Measurements from ENCODE around the gene CAT.

The CAT gene

DNA sequence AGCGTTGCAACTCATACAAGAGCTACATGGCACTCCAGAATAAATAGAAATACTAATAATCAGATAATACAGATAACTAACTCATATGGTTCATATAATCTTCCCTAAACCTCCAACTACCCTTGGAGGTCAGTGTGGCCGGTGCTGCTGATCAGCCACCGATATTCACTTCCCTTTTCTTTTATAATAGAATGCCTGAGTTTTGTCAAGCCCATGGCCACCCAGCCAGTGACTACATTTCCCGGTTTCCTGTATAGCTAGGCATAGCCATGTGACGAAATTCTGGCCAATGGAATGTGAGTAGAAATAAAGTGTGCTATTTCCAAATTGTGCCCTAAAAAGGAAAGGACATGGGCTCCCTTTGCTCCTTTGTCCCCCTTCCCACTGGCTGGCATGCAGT is 5.9 kb upstream of the CAT start:
- no peaks in the 10 kb centered on the region for H3K9me3 ChIP-seq (ENCODE audit: low read length)
- H3K36me3 ChIP-seq (ENCODE audit: insufficient read depth, low read length): no peaks in the 10 kb centered on the region
- no peaks in the 10 kb centered on the region for H3K27me3 ChIP-seq (ENCODE audit: insufficient read depth, low read length)
- H3K4me3 ChIP-seq (ENCODE audit: low read length): no peak overlapping the region
- H2AFZ ChIP-seq (ENCODE audit: low read depth, low read length): no peak overlapping the region
- H3K4me1 ChIP-seq (ENCODE audit: insufficient read depth, low read length): no peaks in the 10 kb centered on the region

DNA sequence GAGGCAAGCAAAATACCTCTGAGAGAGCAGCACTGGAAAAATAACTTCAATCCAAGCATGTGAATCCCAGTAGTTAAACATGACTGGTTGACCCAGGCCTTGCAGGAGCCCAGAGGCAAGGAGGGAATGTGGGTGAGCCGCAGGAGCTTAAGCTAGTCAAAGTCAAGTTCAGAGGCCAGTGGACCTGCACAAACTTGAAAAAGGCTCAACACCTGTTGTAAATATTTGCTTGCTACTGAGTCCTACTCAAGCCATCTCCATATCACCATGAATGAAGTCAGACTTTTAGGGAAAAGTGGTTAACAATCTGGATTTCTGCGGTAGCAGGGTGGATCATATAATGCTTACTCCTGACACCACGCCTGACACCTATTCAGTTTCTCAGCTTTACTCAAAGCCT is 4.8 kb upstream of the CAT start:
- Histone ChIP-seq H2AFZ (ENCODE audit: low read depth, low read length) (no peak overlapping the region), H3K4me3 (ENCODE audit: low read length) (no peak overlapping the region), H3K27me3 (ENCODE audit: insufficient read depth, low read length) (no peaks in the 10 kb centered on the region), H3K4me1 (ENCODE audit: insufficient read depth, low read length) (no peaks in the 10 kb centered on the region), H3K9me3 (ENCODE audit: low read length) (no peaks in the 10 kb centered on the region), H3K36me3 (ENCODE audit: insufficient read depth, low read length) (no peaks in the 10 kb centered on the region)

- Histone ChIP-seq H3K4me3 (ENCODE audit: low read length) (no peak overlapping the region), H3K36me3 (ENCODE audit: insufficient read depth, low read length) (no peaks in the 10 kb centered on the region), H3K4me1 (ENCODE audit: insufficient read depth, low read length) (no peaks in the 10 kb centered on the region), H3K27me3 (ENCODE audit: insufficient read depth, low read length) (no peaks in the 10 kb centered on the region), H3K9me3 (ENCODE audit: low read length) (no peaks in the 10 kb centered on the region), H2AFZ (ENCODE audit: low read depth, low read length) (no peak overlapping the region)
These were observed 1.3 kb upstream of the CAT start for GRCh38 chr11:34437224-34438125.

DNA sequence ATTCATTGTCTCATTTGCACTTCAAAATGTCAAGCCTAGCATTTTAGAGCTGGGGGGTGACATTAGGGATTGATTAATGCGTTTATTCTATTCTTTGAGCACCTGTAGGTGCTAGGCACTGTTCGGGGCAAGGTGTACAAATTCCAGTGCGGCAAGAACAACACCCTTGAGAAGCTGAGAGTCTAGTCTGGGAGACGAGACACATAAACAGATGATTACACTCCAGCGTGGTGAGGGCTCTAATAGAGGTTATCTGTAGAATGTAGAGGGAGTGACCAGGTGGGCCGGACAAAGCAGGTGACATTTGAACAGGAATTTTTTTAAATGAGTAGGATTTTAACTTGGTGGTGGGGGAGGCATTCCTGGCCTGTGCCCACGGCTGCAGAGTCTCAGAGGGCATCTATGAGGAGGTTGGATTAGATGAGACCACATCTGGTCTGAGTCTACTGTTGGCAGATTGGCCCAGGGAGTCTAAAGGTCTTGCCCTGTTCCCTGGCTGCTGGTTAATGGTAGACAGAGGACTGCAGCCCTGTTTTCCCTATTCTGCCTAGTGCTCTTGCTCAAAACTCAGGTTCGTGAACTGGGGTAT is 970 bp downstream of the CAT start:
- no peaks in the 10 kb centered on the region for H3K9me3 ChIP-seq (ENCODE audit: low read length)
- H3K4me3 ChIP-seq (ENCODE audit: low read length): no peak overlapping the region
- no peaks in the 10 kb centered on the region for H3K4me1 ChIP-seq (ENCODE audit: insufficient read depth, low read length)
- no peaks in the 10 kb centered on the region for H3K36me3 ChIP-seq (ENCODE audit: insufficient read depth, low read length)
- no peaks in the 10 kb centered on the region for H3K27me3 ChIP-seq (ENCODE audit: insufficient read depth, low read length)
- no peak overlapping the region for H2AFZ ChIP-seq (ENCODE audit: low read depth, low read length)

DNA sequence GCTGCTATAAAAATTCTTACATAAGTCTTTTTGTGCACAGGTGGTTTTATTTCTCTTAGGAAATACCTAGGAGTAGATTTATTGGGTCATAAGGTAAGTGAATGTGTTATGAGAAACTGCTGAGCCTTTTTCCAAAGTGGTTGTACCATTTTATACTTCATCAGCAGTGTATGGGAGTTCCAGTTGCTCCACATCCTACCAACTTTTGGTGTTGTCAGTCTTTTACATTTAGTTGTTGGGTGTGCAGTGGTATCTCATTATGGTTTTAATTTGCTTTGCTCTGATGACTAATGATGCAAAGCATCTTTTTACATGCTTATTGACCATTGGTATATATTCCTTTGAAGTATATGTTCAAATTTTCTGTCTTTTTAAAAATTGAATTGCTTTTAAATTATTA is 3.1 kb downstream of the CAT start:
- Histone ChIP-seq H3K27me3 (ENCODE audit: insufficient read depth, low read length) (peaks cover 5% of the 10 kb centered on the region), H3K4me3 (ENCODE audit: low read length) (no peak overlapping the region), H3K9me3 (ENCODE audit: low read length) (no peaks in the 10 kb centered on the region), H2AFZ (ENCODE audit: low read depth, low read length) (no peak overlapping the region), H3K36me3 (ENCODE audit: insufficient read depth, low read length) (no peaks in the 10 kb centered on the region), H3K4me1 (ENCODE audit: insufficient read depth, low read length) (no peaks in the 10 kb centered on the region)

- Histone ChIP-seq H3K9me3 (ENCODE audit: low read length) (no peaks in the 10 kb centered on the region), H3K36me3 (ENCODE audit: insufficient read depth, low read length) (no peaks in the 10 kb centered on the region), H3K27me3 (ENCODE audit: insufficient read depth, low read length) (peaks cover 5% of the 10 kb centered on the region), H3K4me1 (ENCODE audit: insufficient read depth, low read length) (no peaks in the 10 kb centered on the region), H3K4me3 (ENCODE audit: low read length) (no peak overlapping the region), H2AFZ (ENCODE audit: low read depth, low read length) (no peak overlapping the region)
These were observed 4.4 kb downstream of the CAT start for GRCh38 chr11:34443136-34443535.

DNA sequence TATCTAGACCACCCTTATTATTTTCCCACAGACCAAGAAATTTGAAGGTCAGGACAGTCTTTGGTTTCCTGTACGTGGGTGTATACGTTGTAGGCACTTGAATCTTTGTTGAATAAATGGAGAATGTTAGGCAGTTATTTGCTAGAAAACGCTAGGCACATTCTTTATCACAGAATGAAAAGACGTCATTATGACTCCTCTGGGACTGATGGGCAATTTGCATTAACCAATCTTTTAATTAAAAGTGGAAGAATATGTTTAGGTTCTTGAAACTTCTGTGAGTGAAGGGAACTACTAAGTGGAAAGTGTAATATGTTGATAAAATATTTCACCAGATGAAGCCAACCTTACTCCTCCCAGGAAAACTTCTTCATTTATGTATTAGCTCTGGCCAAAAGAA is 5.7 kb downstream of the CAT start:
- Histone ChIP-seq H3K36me3 (ENCODE audit: insufficient read depth, low read length) (no peaks in the 10 kb centered on the region), H3K4me1 (ENCODE audit: insufficient read depth, low read length) (no peaks in the 10 kb centered on the region), H2AFZ (ENCODE audit: low read depth, low read length) (no peak overlapping the region), H3K4me3 (ENCODE audit: low read length) (no peak overlapping the region), H3K9me3 (ENCODE audit: low read length) (no peaks in the 10 kb centered on the region), H3K27me3 (ENCODE audit: insufficient read depth, low read length) (peaks cover 5% of the 10 kb centered on the region)

DNA sequence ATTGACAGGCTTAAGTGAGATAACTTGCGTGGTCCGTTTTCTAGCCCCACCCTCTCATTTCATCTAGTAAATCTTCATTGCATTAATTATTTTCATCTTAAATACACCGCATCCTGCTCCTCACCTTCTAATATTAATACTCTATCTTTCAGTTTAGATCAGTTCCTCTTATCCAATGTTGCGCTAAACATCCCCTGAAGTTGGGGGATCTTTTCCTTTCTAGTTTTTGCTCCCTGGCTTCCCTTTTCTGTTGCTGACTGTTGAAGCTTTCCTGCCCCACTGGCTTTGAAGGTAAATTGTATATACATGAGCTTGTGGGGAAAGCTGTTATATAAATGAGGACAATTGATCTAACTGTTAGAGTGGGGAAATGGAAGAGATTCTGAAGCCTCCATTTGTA is 7.2 kb downstream of the CAT start:
- Histone ChIP-seq H3K4me1 (ENCODE audit: insufficient read depth, low read length) (no peaks in the 10 kb centered on the region), H2AFZ (ENCODE audit: low read depth, low read length) (no peak overlapping the region), H3K36me3 (ENCODE audit: insufficient read depth, low read length) (no peaks in the 10 kb centered on the region), H3K27me3 (ENCODE audit: insufficient read depth, low read length) (peaks cover 5% of the 10 kb centered on the region), H3K9me3 (ENCODE audit: low read length) (no peaks in the 10 kb centered on the region), H3K4me3 (ENCODE audit: low read length) (no peak overlapping the region)

GRCh38 chr11:34446386-34446785 is 7.7 kb downstream of the CAT start:
- Histone ChIP-seq H3K36me3 (ENCODE audit: insufficient read depth, low read length) (no peaks in the 10 kb centered on the region), H3K4me1 (ENCODE audit: insufficient read depth, low read length) (no peaks in the 10 kb centered on the region)

DNA sequence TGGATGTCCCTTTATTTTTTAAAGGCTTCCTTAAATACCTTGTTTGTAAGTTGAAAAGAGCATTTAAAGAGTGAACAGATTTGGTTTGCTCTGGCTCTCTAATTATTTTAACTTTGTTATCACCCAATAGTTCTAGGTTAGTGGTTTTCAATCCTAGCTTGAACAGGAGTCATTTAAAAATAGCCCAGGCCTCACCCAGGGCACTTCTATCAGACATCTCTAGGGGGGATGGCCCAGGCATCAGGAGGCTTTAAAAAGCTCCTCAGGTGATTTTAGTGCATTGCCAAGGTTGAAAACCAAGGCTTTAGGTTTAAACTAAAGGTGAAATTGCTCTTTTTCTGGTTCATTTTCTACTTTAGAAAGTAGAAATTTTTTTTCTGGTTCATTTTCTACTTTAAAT is 8.3 kb downstream of the CAT start:
- Histone ChIP-seq H3K36me3 (ENCODE audit: insufficient read depth, low read length) (no peaks in the 10 kb centered on the region), H3K4me1 (ENCODE audit: insufficient read depth, low read length) (no peaks in the 10 kb centered on the region), H3K27me3 (ENCODE audit: insufficient read depth, low read length) (peaks cover 5% of the 10 kb centered on the region), H3K4me3 (ENCODE audit: low read length) (no peak overlapping the region), H3K9me3 (ENCODE audit: low read length) (no peaks in the 10 kb centered on the region), H2AFZ (ENCODE audit: low read depth, low read length) (no peak overlapping the region)

More at GRCh38 chr11:34446386-34446785, 7.7 kb downstream of the CAT start:
- Histone ChIP-seq H3K4me3 (ENCODE audit: low read length) (no peak overlapping the region), H3K9me3 (ENCODE audit: low read length) (no peaks in the 10 kb centered on the region), H2AFZ (ENCODE audit: low read depth, low read length) (no peak overlapping the region), H3K27me3 (ENCODE audit: insufficient read depth, low read length) (peaks cover 5% of the 10 kb centered on the region)

- Histone ChIP-seq H3K36me3 (ENCODE audit: insufficient read depth, low read length) (no peaks in the 10 kb centered on the region), H2AFZ (ENCODE audit: low read depth, low read length) (no peak overlapping the region), H3K4me3 (ENCODE audit: low read length) (no peak overlapping the region), H3K27me3 (ENCODE audit: insufficient read depth, low read length) (peaks cover 5% of the 10 kb centered on the region), H3K9me3 (ENCODE audit: low read length) (no peaks in the 10 kb centered on the region), H3K4me1 (ENCODE audit: insufficient read depth, low read length) (no peaks in the 10 kb centered on the region)
These were observed 9.7 kb downstream of the CAT start for GRCh38 chr11:34448223-34448994.

GRCh38 chr11:34449013-34449412 is 10.3 kb downstream of the CAT start:
- Histone ChIP-seq H3K4me1 (ENCODE audit: insufficient read depth, low read length) (no peaks in the 10 kb centered on the region), H3K27me3 (ENCODE audit: insufficient read depth, low read length) (peaks cover 5% of the 10 kb centered on the region), H3K36me3 (ENCODE audit: insufficient read depth, low read length) (no peaks in the 10 kb centered on the region), H2AFZ (ENCODE audit: low read depth, low read length) (no peak overlapping the region), H3K9me3 (ENCODE audit: low read length) (no peaks in the 10 kb centered on the region), H3K4me3 (ENCODE audit: low read length) (no peak overlapping the region)

GRCh38 chr11:34451053-34451452 is 12.3 kb downstream of the CAT start:
- no peaks in the 10 kb centered on the region for H3K4me1 ChIP-seq (ENCODE audit: insufficient read depth, low read length)
- no peak overlapping the region for H2AFZ ChIP-seq (ENCODE audit: low read depth, low read length)
- H3K9me3 ChIP-seq (ENCODE audit: low read length): no peaks in the 10 kb centered on the region
- H3K27me3 ChIP-seq (ENCODE audit: insufficient read depth, low read length): peaks cover under 1% of the 10 kb centered on the region
- H3K4me3 ChIP-seq (ENCODE audit: low read length): no peak overlapping the region
- H3K36me3 ChIP-seq (ENCODE audit: insufficient read depth, low read length): no peaks in the 10 kb centered on the region

Measured in neuron (in vitro differentiated cells).